Stomach (tissue), 4 donors: Measurements from ENCODE around the gene DNMT3B.

ENCODE experiments used
- CTCF ChIP-seq, 7 experiments: fragments of 450-650 bp in 4 of 7; fragments of 200-600 bp in 3 of 7; sonication (generic) in 3 of 7; IDR thresholded peaks; one replicate each; pipeline ENCODE4 v1.5.1; 2016 to 2019; ENCODE audit warnings: antibody characterized with exemption in 7 of 7, control low read depth in 2 of 7, mild to moderate bottlenecking in 1 of 7
- POLR2AphosphoS5 ChIP-seq, 3 donors: sonication (generic); formaldehyde crosslinking; IDR thresholded peaks; one replicate each; pipeline ENCODE4 v1.6.1; 2016; ENCODE audit warnings: antibody characterized with exemption in 3 of 3

- TF ChIP-seq POLR2AphosphoS5 (IDR thresholded peaks at IDR 0.05) (no peak), CTCF (IDR thresholded peaks at IDR 0.05) (no peak)
Observed at GRCh38 chr20:32741151-32741550, 21.0 kb upstream of the DNMT3B start.
